ENCODE measurements around the gene MNDA.
A peak's percentile ranks its signal among the peaks of the same experiment; 100 is the strongest.

Gene MNDA

GRCh38 chr1:158830904-158831507 lies at the start of gene MNDA:
Gene MNDA, plus strand, starts transcription at chr1:158831351. Its CDS starts 10,803 bp downstream, at chr1:158842154.
- in situ Hi-C loops (cut with MboI; ENCODE audit: low pct_unique_long_range_greater_than_20kb, low sequenced_read_pairs, unreplicated experiment): no loop called here
- DNase-seq (ENCODE audit: low spot score): peak; percentile 58
- TF ChIP-seq CTCF (IDR thresholded peaks at IDR 0.05; ENCODE audit: extremely low read depth, insufficient read depth, missing control alignments): no peak

GRCh38 chr1:158793604-158794003 lies 37.5 kb upstream of the MNDA start:
- peak; percentile 70 for TF ChIP-seq CTCF (IDR thresholded peaks at IDR 0.05; ENCODE audit: extremely low read depth, insufficient read depth, missing control alignments)
- peak; percentile 12 for DNase-seq (ENCODE audit: low spot score)
- in situ Hi-C loops (cut with MboI; ENCODE audit: low pct_unique_long_range_greater_than_20kb, low sequenced_read_pairs, unreplicated experiment): loop anchor here (10.0 kb wide), 1 partner anchor 201 kb away; no protein-coding TSS in a partner anchor

DNA sequence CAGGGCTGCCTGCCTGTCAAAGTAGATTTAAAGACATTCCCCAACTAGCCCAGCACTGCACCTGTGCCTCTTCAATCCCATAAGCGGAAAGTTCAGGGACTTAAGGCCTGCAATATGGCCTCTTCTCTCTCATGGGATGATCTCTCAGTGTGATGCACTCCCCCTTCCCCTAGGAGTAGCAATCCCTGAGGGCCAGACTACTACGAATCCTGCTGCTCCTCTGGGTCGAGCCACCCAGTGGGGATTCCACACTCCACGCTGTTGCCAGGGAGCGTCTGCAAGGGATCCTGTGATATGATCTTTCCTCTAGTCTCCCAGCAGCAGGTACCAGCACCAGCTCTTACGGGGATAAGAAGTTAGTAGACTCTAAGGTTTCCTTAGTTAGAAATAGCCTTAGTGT lies 36.9 kb upstream of the MNDA start:
- no peak for DNase-seq (ENCODE audit: low spot score)
- TF ChIP-seq CTCF (IDR thresholded peaks at IDR 0.05; ENCODE audit: extremely low read depth, insufficient read depth, missing control alignments): no peak
- in situ Hi-C loops (cut with MboI; ENCODE audit: low pct_unique_long_range_greater_than_20kb, low sequenced_read_pairs, unreplicated experiment): loop anchor here (10.0 kb wide), 1 partner anchor 201 kb away; no protein-coding TSS in a partner anchor

GRCh38 chr1:158798531-158798930 lies 32.6 kb upstream of the MNDA start:
- TF ChIP-seq CTCF (IDR thresholded peaks at IDR 0.05; ENCODE audit: extremely low read depth, insufficient read depth, missing control alignments): no peak
- in situ Hi-C loops (cut with MboI; ENCODE audit: low pct_unique_long_range_greater_than_20kb, low sequenced_read_pairs, unreplicated experiment): loop anchor here (10.0 kb wide), 1 partner anchor 196 kb away; no protein-coding TSS in a partner anchor
- no peak for DNase-seq (ENCODE audit: low spot score)

DNA sequence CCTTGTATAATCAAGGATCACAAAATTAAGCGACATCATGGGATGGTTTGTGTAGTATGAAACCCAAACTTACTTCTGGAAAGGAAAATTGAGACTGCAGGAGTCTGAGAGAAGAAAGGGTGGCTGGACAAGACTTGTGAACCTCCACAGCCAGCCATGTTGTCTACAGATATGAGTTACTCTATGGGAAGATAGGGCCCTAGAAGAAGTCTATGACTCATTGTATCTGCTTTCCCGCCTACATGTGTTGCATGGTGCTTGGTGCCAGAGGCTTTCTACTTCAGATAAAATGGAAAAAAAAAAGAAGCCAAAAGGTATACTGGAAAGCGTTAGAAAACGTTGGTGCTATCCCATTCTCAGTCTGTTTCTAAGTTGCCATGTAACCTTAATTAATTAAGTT lies 31.5 kb upstream of the MNDA start:
- no peak for DNase-seq (ENCODE audit: low spot score)
- no peak for TF ChIP-seq CTCF (IDR thresholded peaks at IDR 0.05; ENCODE audit: extremely low read depth, insufficient read depth, missing control alignments)
- in situ Hi-C loops (cut with MboI; ENCODE audit: low pct_unique_long_range_greater_than_20kb, low sequenced_read_pairs, unreplicated experiment): loop anchor here (10.0 kb wide), 1 partner anchor 195 kb away; no protein-coding TSS in a partner anchor

DNA sequence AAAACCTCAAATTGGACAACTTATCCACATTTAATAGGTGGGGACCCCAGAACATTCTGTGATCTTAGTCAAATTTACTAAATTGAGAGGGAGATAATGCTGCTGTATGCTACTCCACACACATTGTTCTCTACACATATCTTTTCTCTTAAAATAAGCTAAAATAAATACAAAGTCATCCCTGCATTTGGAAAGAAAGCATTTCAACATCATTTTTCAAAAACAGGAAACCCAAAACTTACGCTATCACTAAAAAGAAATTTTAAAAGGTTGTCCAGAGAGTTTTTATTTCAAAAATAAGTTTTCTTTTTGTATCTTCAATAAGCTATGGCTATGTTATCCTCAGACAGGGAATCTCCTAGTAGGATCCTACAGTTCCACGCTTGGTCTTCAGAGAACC lies 30.6 kb upstream of the MNDA start:
- no peak for TF ChIP-seq CTCF (IDR thresholded peaks at IDR 0.05; ENCODE audit: extremely low read depth, insufficient read depth, missing control alignments)
- in situ Hi-C loops (cut with MboI; ENCODE audit: low pct_unique_long_range_greater_than_20kb, low sequenced_read_pairs, unreplicated experiment): no loop called here
- DNase-seq (ENCODE audit: low spot score): no peak
